ENCODE results near the gene RSF1.

Gene RSF1

GRCh38 chr11:77748266-77748665 is 72.3 kb downstream of the RSF1 start:
- DNase-seq (ENCODE audit: low spot score in 2 of 2) (no peak), ATAC-seq (no peak)
- no peaks in the 10 kb centered on the region for H3K9me3 Mint-ChIP-seq
- H3K4me1 Mint-ChIP-seq = peaks cover 30% of the 10 kb centered on the region
- no peak overlapping the region for H3K4me3 Mint-ChIP-seq
- H3K36me3 Mint-ChIP-seq = peaks cover 19% of the 10 kb centered on the region
- no peak overlapping the region for H3K27ac Mint-ChIP-seq

- H3K27ac Mint-ChIP-seq = peak overlapping the region; percentile 29
Observed at GRCh38 chr11:77747381-77747969, 73.0 kb downstream of the RSF1 start.

GRCh38 chr11:77736473-77736872 is 84.0 kb downstream of the RSF1 start:
- no peaks in the 10 kb centered on the region for H3K4me1 Mint-ChIP-seq
- H3K4me3 Mint-ChIP-seq = no peak overlapping the region
- peaks cover 71% of the 10 kb centered on the region for H3K36me3 Mint-ChIP-seq
- ATAC-seq (no peak), DNase-seq (ENCODE audit: low spot score in 2 of 2) (no peak)
- H3K27ac Mint-ChIP-seq = no peak overlapping the region
- H3K9me3 Mint-ChIP-seq = no peaks in the 10 kb centered on the region

More at GRCh38 chr11:77747381-77747969, 73.0 kb downstream of the RSF1 start:
- ATAC-seq = no peak
- Mint-ChIP-seq H3K4me3 (no peak overlapping the region), H3K36me3 (peaks cover 19% of the 10 kb centered on the region), H3K4me1 (peaks cover 27% of the 10 kb centered on the region), H3K9me3 (no peaks in the 10 kb centered on the region)
- DNase-seq (ENCODE audit: low spot score in 2 of 2) = no peak

GRCh38 chr11:77734890-77735289 is 85.6 kb downstream of the RSF1 start:
- Mint-ChIP-seq H3K4me1 (no peaks in the 10 kb centered on the region), H3K9me3 (peaks cover 6% of the 10 kb centered on the region), H3K4me3 (no peak overlapping the region), H3K27ac (no peak overlapping the region), H3K36me3 (peaks cover 58% of the 10 kb centered on the region)
- ATAC-seq (no peak), DNase-seq (ENCODE audit: low spot score in 2 of 2) (no peak)

DNA sequence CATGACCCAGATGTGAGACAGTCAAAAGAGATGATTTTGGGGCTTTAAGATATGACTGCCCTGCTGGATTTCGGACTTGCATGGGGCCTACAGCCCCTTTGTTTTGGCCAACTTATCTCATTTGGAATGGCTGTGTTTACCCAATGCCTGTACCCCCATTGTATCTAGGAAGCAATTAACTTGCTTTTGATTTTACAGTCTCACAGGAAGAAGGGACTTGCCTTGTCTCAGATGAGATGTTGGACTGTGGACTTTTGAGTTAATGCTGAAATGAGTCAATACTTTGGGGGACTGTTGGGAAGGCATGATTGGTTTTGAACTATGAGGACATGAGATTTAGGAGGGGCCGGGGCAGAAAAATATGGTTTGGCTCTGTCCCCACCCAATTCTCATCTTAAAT is 88.4 kb downstream of the RSF1 start:
- no peak overlapping the region for H3K4me3 Mint-ChIP-seq
- ATAC-seq (no peak), DNase-seq (ENCODE audit: low spot score in 2 of 2) (no peak)
- peaks cover 35% of the 10 kb centered on the region for H3K36me3 Mint-ChIP-seq
- H3K9me3 Mint-ChIP-seq = peaks cover 6% of the 10 kb centered on the region
- H3K4me1 Mint-ChIP-seq = no peaks in the 10 kb centered on the region
- no peak overlapping the region for H3K27ac Mint-ChIP-seq

DNA sequence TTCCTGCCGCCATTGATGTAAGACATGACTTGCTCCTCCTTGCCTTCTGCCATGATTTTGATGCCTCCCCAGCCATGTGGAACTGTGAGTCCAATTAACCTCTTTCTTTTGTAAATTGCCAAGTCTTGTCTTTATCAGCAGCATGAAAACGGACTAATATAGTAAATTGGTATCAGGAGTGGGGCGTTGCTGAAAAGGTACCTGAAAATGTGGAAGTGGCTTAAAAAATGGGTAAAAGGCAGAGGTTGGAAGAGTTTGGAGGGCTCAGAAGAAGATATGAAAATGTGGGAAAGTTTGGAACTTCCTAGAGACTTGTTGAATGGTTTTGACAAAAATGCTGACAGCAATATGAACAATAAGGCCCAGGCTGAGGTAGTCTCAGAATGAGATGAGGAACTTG is 89.7 kb downstream of the RSF1 start:
- H3K27ac Mint-ChIP-seq = no peak overlapping the region
- peaks cover 6% of the 10 kb centered on the region for H3K4me1 Mint-ChIP-seq
- no peak overlapping the region for H3K4me3 Mint-ChIP-seq
- DNase-seq (ENCODE audit: low spot score in 2 of 2) (no peak), ATAC-seq (no peak)
- peaks cover 30% of the 10 kb centered on the region for H3K36me3 Mint-ChIP-seq
- peaks cover 6% of the 10 kb centered on the region for H3K9me3 Mint-ChIP-seq

GRCh38 chr11:77729063-77729462 is 91.5 kb downstream of the RSF1 start:
- Mint-ChIP-seq H3K27ac (no peak overlapping the region), H3K9me3 (peaks cover 6% of the 10 kb centered on the region), H3K4me1 (peaks cover 6% of the 10 kb centered on the region), H3K36me3 (peaks cover 32% of the 10 kb centered on the region), H3K4me3 (no peak overlapping the region)
- ATAC-seq (no peak), DNase-seq (ENCODE audit: low spot score in 2 of 2) (no peak)

DNA sequence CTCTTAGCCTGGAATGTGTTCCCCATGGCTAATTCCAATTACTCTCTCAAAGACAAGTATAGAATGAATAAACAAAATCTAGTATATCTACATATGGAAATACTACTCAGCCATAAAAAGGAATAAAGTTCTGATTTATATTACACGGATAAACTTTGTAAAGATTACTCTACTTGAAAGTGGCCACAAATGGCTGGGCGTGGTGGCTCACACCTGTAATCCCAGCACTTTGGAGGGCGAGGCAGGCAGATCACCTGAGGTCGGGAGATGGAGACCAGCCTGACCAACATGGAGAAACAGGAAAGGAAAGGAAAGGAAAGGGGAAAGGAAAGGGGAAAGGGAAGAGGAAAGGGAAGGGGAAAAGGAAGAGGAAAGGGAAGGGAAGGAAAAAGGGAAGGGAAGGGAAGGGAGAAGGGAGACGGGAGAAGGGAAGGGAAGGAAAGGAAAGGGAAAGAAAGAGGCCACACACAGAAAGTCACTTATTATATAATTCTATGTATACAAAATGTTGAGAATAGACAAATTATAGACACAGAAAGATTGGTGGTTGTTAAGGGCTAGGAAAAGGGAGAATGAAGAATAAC is 92.2 kb downstream of the RSF1 start:
- peaks cover 6% of the 10 kb centered on the region for H3K9me3 Mint-ChIP-seq
- peaks cover 40% of the 10 kb centered on the region for H3K36me3 Mint-ChIP-seq
- ATAC-seq (no peak), DNase-seq (ENCODE audit: low spot score in 2 of 2) (no peak)
- no peak overlapping the region for H3K4me3 Mint-ChIP-seq
- peaks cover 6% of the 10 kb centered on the region for H3K4me1 Mint-ChIP-seq
- no peak overlapping the region for H3K27ac Mint-ChIP-seq

- ATAC-seq (peak; percentile 55), DNase-seq (ENCODE audit: low spot score in 2 of 2) (no peak)
- H3K9me3 Mint-ChIP-seq = peaks cover 6% of the 10 kb centered on the region
- peaks cover 6% of the 10 kb centered on the region for H3K4me1 Mint-ChIP-seq
- no peak overlapping the region for H3K4me3 Mint-ChIP-seq
- H3K27ac Mint-ChIP-seq = peak overlapping the region; percentile 26
- H3K36me3 Mint-ChIP-seq = peaks cover 51% of the 10 kb centered on the region
Observed at GRCh38 chr11:77726524-77726923, 94.0 kb downstream of the RSF1 start.

DNA sequence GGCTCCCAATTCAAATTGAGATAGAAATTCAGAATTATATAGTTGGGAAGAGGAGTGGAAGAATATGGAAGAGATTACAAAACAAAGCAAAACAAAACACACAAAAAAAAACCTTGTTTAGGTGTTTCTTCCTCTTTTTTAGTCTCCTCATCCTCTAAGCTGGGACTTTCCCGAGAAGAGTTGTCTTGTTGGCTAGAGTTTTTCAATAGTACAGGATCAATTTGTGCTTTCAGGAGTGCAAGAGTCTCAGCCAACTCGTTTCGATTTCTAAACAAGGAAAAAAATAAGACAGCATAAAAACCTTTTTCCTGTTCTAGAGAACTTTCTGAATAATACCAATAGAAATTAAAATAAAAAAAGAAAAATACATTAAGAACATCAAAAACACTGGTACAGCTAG is 95.1 kb downstream of the RSF1 start:
- DNase-seq (ENCODE audit: low spot score in 2 of 2) = no peak
- Mint-ChIP-seq H3K27ac (no peak overlapping the region), H3K36me3 (peaks cover 58% of the 10 kb centered on the region), H3K9me3 (no peaks in the 10 kb centered on the region), H3K4me3 (no peak overlapping the region), H3K4me1 (peaks cover 6% of the 10 kb centered on the region)
- no peak for ATAC-seq

DNA sequence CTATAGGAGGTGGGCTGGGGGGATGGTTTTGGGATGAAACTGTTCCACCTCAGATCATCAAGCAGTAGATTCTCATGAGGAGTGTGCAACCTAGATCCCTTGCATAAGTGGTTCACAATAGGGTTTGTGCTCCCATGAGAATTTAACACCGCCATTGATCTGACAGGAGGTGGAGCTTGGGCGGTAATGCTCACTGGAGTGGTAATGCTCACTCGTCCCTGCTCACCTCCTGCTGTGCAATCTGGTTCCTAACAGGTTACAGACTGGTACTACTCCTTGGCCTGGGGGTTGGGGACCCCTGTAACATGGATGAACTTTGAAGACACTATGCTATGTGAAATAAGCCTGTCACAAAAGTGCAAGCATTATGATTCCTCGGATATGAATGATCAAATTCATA is 95.9 kb downstream of the RSF1 start:
- no peaks in the 10 kb centered on the region for H3K9me3 Mint-ChIP-seq
- ATAC-seq (no peak), DNase-seq (ENCODE audit: low spot score in 2 of 2) (no peak)
- H3K36me3 Mint-ChIP-seq = peaks cover 64% of the 10 kb centered on the region
- H3K27ac Mint-ChIP-seq = no peak overlapping the region
- no peak overlapping the region for H3K4me3 Mint-ChIP-seq
- H3K4me1 Mint-ChIP-seq = peaks cover 6% of the 10 kb centered on the region

DNA sequence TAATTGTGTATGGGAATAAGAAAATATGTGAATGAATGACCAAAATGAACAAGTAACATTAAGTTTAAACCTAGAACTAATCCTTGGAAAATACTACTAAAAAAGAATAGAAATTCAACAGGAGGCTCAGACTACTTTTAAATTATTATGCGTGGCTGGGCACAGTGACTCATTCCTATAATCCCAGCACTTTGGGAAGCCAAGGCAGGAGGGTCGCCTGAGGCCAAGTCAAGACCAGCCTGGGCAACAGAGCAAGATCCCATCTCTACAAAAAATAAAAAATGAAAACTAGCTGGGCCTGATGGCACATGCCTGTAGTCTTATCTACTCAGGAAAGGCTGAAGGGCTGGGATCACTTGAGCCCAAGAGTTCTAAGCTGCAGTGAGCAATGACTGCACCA is 97.5 kb downstream of the RSF1 start:
- DNase-seq (ENCODE audit: low spot score in 2 of 2) (no peak), ATAC-seq (no peak)
- H3K27ac Mint-ChIP-seq = no peak overlapping the region
- H3K36me3 Mint-ChIP-seq = peaks cover 79% of the 10 kb centered on the region
- no peaks in the 10 kb centered on the region for H3K9me3 Mint-ChIP-seq
- H3K4me1 Mint-ChIP-seq = peaks cover 6% of the 10 kb centered on the region
- H3K4me3 Mint-ChIP-seq = no peak overlapping the region

DNA sequence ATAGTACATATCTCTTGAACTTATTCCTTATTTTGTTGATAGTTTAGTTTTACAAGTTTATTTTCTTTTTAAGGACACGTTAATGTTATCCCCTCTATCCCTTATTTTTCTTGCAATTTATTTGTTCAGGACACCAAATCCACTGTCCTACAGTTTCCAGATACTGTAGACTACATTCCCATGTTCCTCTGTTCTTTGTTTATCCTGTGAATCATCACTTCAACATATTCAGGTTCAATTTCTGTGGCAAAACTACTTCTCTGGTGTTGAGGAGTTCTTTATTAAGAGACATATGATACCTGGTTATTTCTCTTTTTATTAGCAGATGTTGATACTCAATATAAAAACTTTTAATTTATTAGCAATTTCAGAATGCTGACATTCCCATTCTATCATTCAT is 110.2 kb downstream of the RSF1 start:
- H3K27ac Mint-ChIP-seq = no peak overlapping the region
- peaks cover 13% of the 10 kb centered on the region for H3K36me3 Mint-ChIP-seq
- no peaks in the 10 kb centered on the region for H3K9me3 Mint-ChIP-seq
- H3K4me3 Mint-ChIP-seq = no peak overlapping the region
- DNase-seq (ENCODE audit: low spot score in 2 of 2) (no peak), ATAC-seq (no peak)
- H3K4me1 Mint-ChIP-seq = peaks cover 25% of the 10 kb centered on the region

GRCh38 chr11:77705876-77706579 is 114.5 kb downstream of the RSF1 start:
- H3K36me3 Mint-ChIP-seq = peaks cover 41% of the 10 kb centered on the region
- H3K9me3 Mint-ChIP-seq = no peaks in the 10 kb centered on the region
- ATAC-seq (no peak), DNase-seq (ENCODE audit: low spot score in 2 of 2) (no peak)
- H3K27ac Mint-ChIP-seq = peak overlapping the region; percentile 48
- peaks cover 22% of the 10 kb centered on the region for H3K4me1 Mint-ChIP-seq
- H3K4me3 Mint-ChIP-seq = peak overlapping the region; percentile 7

DNA sequence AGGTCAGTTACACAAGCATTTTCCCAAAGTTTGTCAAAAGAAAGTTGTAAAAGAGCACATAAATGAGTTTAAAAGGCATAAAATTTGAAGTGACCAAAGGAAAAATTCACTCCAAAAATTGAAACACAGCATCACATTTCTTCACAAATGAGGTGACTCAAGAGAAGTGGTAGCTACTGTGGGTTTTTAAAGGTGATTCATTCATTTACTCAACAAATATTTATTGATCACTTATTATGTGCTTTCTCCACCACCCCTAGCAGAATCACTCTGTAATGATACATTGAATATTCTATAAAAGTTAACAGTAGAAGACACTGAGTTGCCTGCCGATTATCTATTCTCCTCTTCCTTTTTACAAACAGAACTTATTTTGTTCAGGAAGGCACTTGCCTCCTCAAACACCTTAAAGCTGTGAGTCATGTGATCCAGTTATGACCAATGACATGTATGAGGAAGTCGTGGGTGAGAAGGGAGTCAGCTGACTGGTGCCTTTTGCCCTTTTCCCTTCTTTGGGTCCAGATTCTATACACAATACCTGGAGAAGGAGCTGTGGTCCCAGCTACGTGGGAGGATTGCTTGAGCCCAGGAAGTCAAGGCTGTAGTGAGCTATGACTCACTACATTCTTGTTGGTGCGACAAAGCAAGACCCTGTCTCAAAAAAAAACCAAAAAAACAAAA is 115.2 kb downstream of the RSF1 start:
- peaks cover 19% of the 10 kb centered on the region for H3K4me1 Mint-ChIP-seq
- H3K9me3 Mint-ChIP-seq = no peaks in the 10 kb centered on the region
- ATAC-seq = peak; percentile 94
- H3K36me3 Mint-ChIP-seq = peaks cover 48% of the 10 kb centered on the region
- peak overlapping the region; percentile 48 for H3K27ac Mint-ChIP-seq
- H3K4me3 Mint-ChIP-seq = peak overlapping the region; percentile 7
- peak in 1 of 2 donors; percentile 56 for DNase-seq (ENCODE audit: low spot score in 2 of 2)

Data from stimulated activated effector memory CD8-positive, alpha-beta T cell treated with anti-CD3 and anti-CD28 coated beads, Interleukin-12 subunit alpha, Interleukin-12 subunit beta, amount 100 ng/mL, for 72 hours (primary cell).